ENCODE measurements around the gene MAP2K5.

MAP2K5 gene

DNA sequence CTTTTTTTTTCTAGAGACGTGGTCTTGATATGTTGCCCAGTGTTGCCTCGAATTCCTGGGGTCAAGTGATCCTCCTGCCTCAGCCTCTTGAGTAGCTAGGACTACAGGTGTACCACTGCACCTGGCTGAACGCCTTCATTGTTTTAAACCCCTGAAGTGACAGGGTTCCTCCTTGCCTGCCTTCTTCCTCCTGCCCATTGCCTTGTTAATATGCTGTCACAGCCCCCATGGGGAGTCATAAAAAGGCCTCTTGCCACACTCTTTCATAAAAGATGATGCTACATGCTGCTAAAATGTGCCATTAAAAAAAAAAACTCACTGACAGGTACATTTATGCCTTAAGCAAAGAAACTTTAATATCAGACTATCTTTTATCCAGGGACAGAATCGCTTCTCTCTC lies 166.0 kb downstream of the MAP2K5 start:
- H3K9ac ChIP-seq (ENCODE audit: insufficient read length) = no peak overlapping the region
- no peak for DNase-seq (ENCODE audit: low read depth, low spot score)
- TF ChIP-seq FOXP2 (optimal IDR thresholded peaks at IDR 0.05; ENCODE audit: control extremely low read depth, extremely low read length, insufficient read depth) = no peak
- no peak for TF ChIP-seq POLR2AphosphoS5 (IDR thresholded peaks at IDR 0.05; ENCODE audit: borderline replicate concordance, low read depth, low read length)
- TF ChIP-seq EZH2 (IDR thresholded peaks at IDR 0.05) = no peak
- H3K27ac ChIP-seq = no peak overlapping the region
- H3K4me3 ChIP-seq = no peak overlapping the region
- H3K9me3 ChIP-seq (ENCODE audit: low read depth, low read length) = no peaks in the 10 kb centered on the region
- 0 out of 2 replicates have a peak, but pooled peaks cover 9% of the 10 kb centered on the region for H3K36me3 ChIP-seq (ENCODE audit: insufficient read depth, low read length)

DNA sequence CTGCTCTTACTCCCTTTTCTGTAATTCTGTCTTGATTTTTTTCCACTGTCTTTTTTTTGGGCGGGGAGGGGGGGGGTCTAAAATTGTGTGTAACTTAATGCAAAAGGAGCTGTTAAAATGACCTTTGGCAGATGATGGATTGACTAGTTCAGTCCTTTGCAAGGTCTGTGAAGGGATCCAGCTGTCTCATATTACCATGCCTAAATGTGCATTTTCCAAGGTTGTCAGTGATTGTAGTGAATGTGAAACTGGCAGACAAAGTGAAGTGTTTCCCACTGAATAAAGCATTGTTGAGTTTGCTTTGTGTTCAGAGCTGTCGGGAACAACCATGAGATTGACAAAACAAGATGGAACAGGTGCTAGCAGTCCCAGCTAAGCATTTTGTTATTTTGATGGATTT lies 172.7 kb downstream of the MAP2K5 start:
- H3K4me3 ChIP-seq = no peak overlapping the region
- TF ChIP-seq EZH2 (IDR thresholded peaks at IDR 0.05) = no peak
- TF ChIP-seq POLR2AphosphoS5 (IDR thresholded peaks at IDR 0.05; ENCODE audit: borderline replicate concordance, low read depth, low read length) = no peak
- no peak for TF ChIP-seq FOXP2 (optimal IDR thresholded peaks at IDR 0.05; ENCODE audit: control extremely low read depth, extremely low read length, insufficient read depth)
- no peak for DNase-seq (ENCODE audit: low read depth, low spot score)
- H3K27ac ChIP-seq = no peak overlapping the region
- H3K36me3 ChIP-seq (ENCODE audit: insufficient read depth, low read length) = 0 out of 2 replicates have a peak, but pooled peaks cover 5% of the 10 kb centered on the region
- no peak overlapping the region for H3K9ac ChIP-seq (ENCODE audit: insufficient read length)
- H3K9me3 ChIP-seq (ENCODE audit: low read depth, low read length) = no peaks in the 10 kb centered on the region

DNA sequence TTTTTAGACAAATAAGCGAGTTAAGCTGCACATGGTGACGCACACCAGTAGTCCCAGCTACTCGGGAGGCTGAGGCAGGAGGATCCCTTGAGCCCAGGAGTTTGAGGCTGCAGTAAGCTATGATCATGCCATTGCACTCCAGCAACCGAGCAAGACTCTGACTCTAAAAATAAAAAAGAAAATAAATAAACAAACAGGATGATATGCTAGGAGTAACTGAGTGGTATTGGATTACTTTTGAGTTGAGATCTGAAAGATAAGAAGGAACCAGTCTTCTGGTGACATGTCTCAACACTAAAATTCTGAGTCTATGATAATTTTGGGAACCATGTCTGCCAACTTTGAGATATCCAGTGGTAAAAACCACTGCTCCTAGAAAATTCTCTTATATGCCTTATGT lies 173.7 kb downstream of the MAP2K5 start:
- DNase-seq (ENCODE audit: low read depth, low spot score) = no peak
- TF ChIP-seq EZH2 (IDR thresholded peaks at IDR 0.05) (no peak), POLR2AphosphoS5 (IDR thresholded peaks at IDR 0.05; ENCODE audit: borderline replicate concordance, low read depth, low read length) (no peak), FOXP2 (optimal IDR thresholded peaks at IDR 0.05; ENCODE audit: control extremely low read depth, extremely low read length, insufficient read depth) (no peak)
- 0 out of 2 replicates have a peak, but pooled peaks cover 2% of the 10 kb centered on the region for H3K36me3 ChIP-seq (ENCODE audit: insufficient read depth, low read length)
- H3K4me3 ChIP-seq = no peak overlapping the region
- no peak overlapping the region for H3K27ac ChIP-seq
- no peaks in the 10 kb centered on the region for H3K9me3 ChIP-seq (ENCODE audit: low read depth, low read length)
- no peak overlapping the region for H3K9ac ChIP-seq (ENCODE audit: insufficient read length)

GRCh38 chr15:67717776-67718175 lies 175.3 kb downstream of the MAP2K5 start:
- H3K4me3 ChIP-seq = no peak overlapping the region
- no peak for DNase-seq (ENCODE audit: low read depth, low spot score)
- H3K9ac ChIP-seq (ENCODE audit: insufficient read length) = no peak overlapping the region
- no peak for TF ChIP-seq EZH2 (IDR thresholded peaks at IDR 0.05)
- no peak for TF ChIP-seq POLR2AphosphoS5 (IDR thresholded peaks at IDR 0.05; ENCODE audit: borderline replicate concordance, low read depth, low read length)
- no peaks in the 10 kb centered on the region for H3K36me3 ChIP-seq (ENCODE audit: insufficient read depth, low read length)
- no peak overlapping the region for H3K27ac ChIP-seq
- H3K9me3 ChIP-seq (ENCODE audit: low read depth, low read length) = no peaks in the 10 kb centered on the region

DNA sequence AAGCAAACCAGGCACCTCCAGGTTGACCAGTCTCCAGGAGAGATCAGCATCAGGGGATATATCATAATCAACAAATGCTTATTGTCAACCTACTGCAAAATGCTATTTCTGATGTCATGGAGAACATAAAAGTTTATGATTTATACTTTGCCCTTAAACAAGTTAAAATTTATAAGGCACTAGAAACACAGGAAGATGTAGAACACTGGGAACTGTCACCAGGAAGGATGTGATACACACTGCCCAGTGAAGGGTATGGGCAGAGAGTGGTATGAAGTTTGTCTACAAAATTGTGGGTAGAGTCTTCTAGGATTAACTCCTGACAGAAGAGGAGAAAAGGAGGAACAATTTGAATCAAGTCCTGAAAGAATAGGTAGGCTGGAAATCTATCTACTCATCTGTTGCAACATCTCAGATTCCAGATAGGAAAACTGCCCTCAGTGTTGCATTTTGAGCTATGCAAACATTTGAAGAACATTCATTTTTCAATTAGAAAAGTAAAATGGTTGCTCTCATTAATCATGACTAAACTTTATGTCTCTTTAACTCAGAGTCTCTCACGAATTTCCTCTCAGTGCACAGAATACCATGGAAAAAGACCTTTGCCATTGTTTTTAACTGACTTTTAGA lies 176.9 kb downstream of the MAP2K5 start:
- H3K9me3 ChIP-seq (ENCODE audit: low read depth, low read length) = no peaks in the 10 kb centered on the region
- no peak for TF ChIP-seq EZH2 (IDR thresholded peaks at IDR 0.05)
- TF ChIP-seq FOXP2 (optimal IDR thresholded peaks at IDR 0.05; ENCODE audit: control extremely low read depth, extremely low read length, insufficient read depth) = no peak
- no peak for TF ChIP-seq POLR2AphosphoS5 (IDR thresholded peaks at IDR 0.05; ENCODE audit: borderline replicate concordance, low read depth, low read length)
- H3K4me3 ChIP-seq = no peak overlapping the region
- H3K36me3 ChIP-seq (ENCODE audit: insufficient read depth, low read length) = no peaks in the 10 kb centered on the region
- no peak overlapping the region for H3K27ac ChIP-seq
- DNase-seq (ENCODE audit: low read depth, low spot score) = no peak
- H3K9ac ChIP-seq (ENCODE audit: insufficient read length) = no peak overlapping the region

DNA sequence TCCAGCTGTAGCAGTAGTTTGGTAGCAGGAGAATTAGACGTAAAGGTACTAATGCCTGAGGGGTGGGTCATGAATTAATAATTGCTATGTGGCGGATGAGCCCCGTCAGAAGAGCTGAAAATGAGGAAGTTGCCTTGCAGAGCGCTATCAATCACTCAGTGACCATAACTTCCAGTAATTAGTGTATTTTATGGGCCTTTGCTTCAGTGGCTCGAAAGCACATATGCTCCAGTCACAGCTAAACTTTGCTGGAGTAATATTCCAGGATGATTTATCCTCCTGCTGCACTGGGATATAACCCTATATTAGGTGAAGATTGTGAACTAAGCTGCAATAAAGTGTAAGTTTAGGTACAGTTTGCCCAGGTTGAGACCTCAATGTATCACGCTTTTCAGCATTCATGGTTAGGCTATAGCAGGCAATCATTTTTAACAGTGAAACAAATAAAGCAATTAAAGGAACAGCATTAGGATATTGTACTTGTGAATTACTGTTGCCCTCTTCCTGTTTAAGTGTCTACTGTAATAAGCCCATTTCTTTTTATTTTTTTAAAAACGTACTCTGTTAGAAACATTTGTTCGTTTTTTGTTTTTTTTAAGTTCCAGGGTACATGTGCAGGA lies 178.2 kb downstream of the MAP2K5 start:
- TF ChIP-seq EZH2 (IDR thresholded peaks at IDR 0.05) (no peak), FOXP2 (optimal IDR thresholded peaks at IDR 0.05; ENCODE audit: control extremely low read depth, extremely low read length, insufficient read depth) (no peak), POLR2AphosphoS5 (IDR thresholded peaks at IDR 0.05; ENCODE audit: borderline replicate concordance, low read depth, low read length) (no peak)
- no peak overlapping the region for H3K4me3 ChIP-seq
- no peak overlapping the region for H3K27ac ChIP-seq
- no peaks in the 10 kb centered on the region for H3K36me3 ChIP-seq (ENCODE audit: insufficient read depth, low read length)
- H3K9me3 ChIP-seq (ENCODE audit: low read depth, low read length) = no peaks in the 10 kb centered on the region
- no peak overlapping the region for H3K9ac ChIP-seq (ENCODE audit: insufficient read length)
- no peak for DNase-seq (ENCODE audit: low read depth, low spot score)

DNA sequence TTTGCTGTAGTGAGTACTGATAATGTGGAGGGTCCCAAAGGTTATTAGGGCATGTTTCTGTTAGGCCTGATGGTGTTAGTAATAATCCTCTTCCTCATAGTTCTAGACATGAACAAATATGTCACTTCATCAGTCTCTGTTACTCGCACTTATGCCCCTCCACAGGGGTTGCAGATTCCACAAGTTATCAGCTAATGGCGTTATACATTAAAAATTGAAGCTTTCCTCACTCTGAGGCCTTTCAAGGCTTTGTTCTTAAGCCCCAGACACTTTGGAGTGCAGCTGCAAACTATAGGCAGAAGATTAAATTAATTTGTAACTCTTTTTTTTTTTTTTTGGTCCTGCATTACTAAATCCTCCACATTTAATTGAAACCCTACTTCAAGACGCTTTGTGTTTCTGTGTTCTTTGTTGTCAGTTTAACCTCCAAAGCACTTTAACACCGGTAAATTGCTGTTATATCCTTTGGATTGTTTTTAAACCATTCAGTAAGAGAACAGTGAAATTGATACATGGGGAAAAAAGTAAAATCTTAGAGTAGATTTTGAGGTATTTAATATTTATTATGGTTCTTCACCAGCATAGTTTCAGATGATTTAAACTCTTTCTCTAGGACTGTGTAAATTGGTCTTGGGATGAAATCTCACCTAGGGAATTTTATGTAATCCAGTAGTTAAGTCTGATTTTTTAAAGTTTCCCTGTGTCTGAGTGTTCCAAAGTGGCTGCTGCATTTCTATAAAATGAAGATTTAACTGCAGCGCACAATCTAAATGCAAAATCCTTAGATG lies 179.7 kb downstream of the MAP2K5 start:
- Histone ChIP-seq H3K9ac (ENCODE audit: insufficient read length) (no peak overlapping the region), H3K9me3 (ENCODE audit: low read depth, low read length) (no peaks in the 10 kb centered on the region)

DNA sequence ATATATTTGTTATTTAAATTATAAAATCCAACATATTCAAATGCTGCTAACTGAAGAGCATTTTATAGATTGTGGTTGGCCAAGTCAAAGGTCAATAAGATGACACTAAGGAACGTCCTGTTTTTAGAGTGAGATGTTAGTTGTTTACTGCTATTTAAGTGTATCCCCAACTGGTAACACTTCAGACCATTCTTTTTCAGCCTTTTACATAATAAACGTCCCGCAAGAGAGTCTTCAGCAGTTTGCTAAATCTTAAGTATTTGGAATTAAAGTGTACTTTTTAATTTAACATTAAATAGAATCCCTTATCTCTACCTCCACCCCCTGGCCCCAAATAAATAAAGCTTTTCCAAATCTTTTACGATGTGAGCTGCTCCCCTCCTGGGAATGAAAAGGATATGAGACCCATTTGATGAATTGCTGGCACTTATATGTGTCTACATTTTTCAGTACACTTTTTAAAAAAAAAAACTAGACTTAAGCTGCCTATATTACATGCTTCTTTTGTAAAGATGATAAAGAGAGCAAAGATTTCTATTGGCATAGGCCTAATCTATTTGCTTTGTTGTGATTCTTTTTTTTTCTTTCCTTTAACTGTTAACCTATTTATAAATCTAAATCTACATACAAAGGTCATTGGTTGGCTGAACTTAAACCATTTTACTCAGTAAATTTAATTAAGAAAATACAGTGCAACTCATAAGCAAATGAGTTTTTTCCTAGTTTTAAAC lies 181.0 kb downstream of the MAP2K5 start:
- Histone ChIP-seq H3K36me3 (ENCODE audit: insufficient read depth, low read length) (no peaks in the 10 kb centered on the region), H3K27ac (no peak overlapping the region), H3K9ac (ENCODE audit: insufficient read length) (no peak overlapping the region), H3K4me3 (0 out of 2 replicates have a peak overlapping the region, but pooled peaks have one; percentile 20), H3K9me3 (ENCODE audit: low read depth, low read length) (no peaks in the 10 kb centered on the region)
- DNase-seq (ENCODE audit: low read depth, low spot score) = no peak
- TF ChIP-seq POLR2AphosphoS5 (IDR thresholded peaks at IDR 0.05; ENCODE audit: borderline replicate concordance, low read depth, low read length) (no peak), FOXP2 (optimal IDR thresholded peaks at IDR 0.05; ENCODE audit: control extremely low read depth, extremely low read length, insufficient read depth) (no peak), EZH2 (IDR thresholded peaks at IDR 0.05) (no peak)

More for the DNA sequence above, 179.7 kb downstream of the MAP2K5 start:
- TF ChIP-seq EZH2 (IDR thresholded peaks at IDR 0.05) (no peak), POLR2AphosphoS5 (IDR thresholded peaks at IDR 0.05; ENCODE audit: borderline replicate concordance, low read depth, low read length) (no peak)
- Histone ChIP-seq H3K27ac (no peak overlapping the region), H3K36me3 (ENCODE audit: insufficient read depth, low read length) (no peaks in the 10 kb centered on the region), H3K4me3 (no peak overlapping the region)
- DNase-seq (ENCODE audit: low read depth, low spot score) = no peak

Measured in SK-N-MC (cell line).